ENCODE measurements around the gene IFT20.
"Not testable (repeated sequence)": the region's sequence is repeated elsewhere in the genome, so short reads cannot be mapped to it uniquely, and the experiment has no call there.

IFT20 gene

GRCh38 chr17:28306954-28307401, 28.3 kb downstream of the IFT20 start:
- DNase-seq = no peak

GRCh38 chr17:28298449-28298848, 36.8 kb downstream of the IFT20 start:
- DNase-seq = no peak

- no peak for DNase-seq
Observed at GRCh38 chr17:28295677-28296578, 39.3 kb downstream of the IFT20 start.

GRCh38 chr17:28293994-28294393, 41.3 kb downstream of the IFT20 start:
- DNase-seq = no peak

GRCh38 chr17:28292878-28293277, 42.4 kb downstream of the IFT20 start:
- not testable (repeated sequence) for DNase-seq

GRCh38 chr17:28291780-28292330, 43.4 kb downstream of the IFT20 start:
- no peak for DNase-seq

GRCh38 chr17:28290703-28291102, 44.6 kb downstream of the IFT20 start:
- no peak for DNase-seq

- no peak for DNase-seq
Observed at GRCh38 chr17:28285965-28286364, 49.3 kb downstream of the IFT20 start.

- DNase-seq = no peak
Observed at GRCh38 chr17:28282596-28282995, 52.7 kb downstream of the IFT20 start.

GRCh38 chr17:28280826-28281225, 54.4 kb downstream of the IFT20 start:
- DNase-seq = no peak

- no peak for DNase-seq
Observed at GRCh38 chr17:28279411-28279810, 55.9 kb downstream of the IFT20 start.
